ENCODE results near the gene ZXDC.

Gene ZXDC

DNA sequence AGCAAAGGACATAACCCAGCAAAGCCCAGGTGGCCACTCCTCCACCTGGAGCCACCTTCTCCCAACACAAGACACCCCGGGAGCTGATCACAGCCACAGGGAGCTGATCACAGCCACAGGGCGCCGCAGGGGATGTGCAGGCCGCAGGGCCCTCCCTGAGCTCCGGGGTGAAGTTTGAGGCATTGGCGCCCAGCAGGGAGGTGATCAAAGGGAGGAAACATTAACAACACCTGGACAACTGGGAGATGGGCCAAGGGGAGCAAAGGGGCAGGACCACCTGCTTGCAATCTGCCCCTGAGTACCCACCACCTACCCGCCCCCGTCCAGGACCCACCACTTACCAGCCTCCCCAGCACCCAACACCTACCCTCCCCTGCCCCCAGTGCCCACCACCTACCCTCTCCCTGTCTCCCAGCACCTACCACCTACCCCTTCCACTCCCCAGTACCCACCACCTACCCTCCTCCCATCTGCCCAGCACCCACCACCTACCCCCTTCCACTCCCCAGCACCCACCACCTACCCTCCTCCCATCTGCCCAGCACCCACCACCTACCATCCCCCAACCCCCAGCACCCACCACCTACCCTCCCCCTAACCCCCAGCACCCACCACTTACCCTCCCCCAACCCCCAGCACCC, 39.5 kb upstream of the ZXDC start:
- TF ChIP-seq, protein P1, sequence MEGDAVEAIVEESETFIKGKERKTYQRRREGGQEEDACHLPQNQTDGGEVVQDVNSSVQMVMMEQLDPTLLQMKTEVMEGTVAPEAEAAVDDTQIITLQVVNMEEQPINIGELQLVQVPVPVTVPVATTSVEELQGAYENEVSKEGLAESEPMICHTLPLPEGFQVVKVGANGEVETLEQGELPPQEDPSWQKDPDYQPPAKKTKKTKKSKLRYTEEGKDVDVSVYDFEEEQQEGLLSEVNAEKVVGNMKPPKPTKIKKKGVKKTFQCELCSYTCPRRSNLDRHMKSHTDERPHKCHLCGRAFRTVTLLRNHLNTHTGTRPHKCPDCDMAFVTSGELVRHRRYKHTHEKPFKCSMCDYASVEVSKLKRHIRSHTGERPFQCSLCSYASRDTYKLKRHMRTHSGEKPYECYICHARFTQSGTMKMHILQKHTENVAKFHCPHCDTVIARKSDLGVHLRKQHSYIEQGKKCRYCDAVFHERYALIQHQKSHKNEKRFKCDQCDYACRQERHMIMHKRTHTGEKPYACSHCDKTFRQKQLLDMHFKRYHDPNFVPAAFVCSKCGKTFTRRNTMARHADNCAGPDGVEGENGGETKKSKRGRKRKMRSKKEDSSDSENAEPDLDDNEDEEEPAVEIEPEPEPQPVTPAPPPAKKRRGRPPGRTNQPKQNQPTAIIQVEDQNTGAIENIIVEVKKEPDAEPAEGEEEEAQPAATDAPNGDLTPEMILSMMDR (IDR thresholded peaks at IDR 0.05), result no peak

DNA sequence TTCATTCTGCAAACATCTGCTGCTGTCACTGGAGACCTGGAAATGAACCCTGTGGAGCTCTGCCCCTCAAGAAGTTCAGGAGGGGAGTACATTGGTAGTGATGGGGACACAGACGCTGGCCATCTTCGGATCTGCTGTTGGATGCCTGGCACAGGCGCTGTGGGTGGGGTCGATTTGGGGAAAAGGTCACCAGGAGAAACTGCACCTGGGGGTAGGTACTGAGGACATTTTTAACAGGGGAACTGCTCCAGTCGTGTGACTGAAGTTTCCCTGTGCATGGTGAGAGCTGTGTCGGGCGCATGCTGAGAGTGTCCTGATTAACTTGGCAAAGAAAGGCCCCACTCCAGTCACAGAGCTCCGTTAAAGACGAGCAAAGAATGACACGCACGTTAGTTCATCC, 38.5 kb upstream of the ZXDC start:
- TF ChIP-seq, protein P1 (IDR thresholded peaks at IDR 0.05), result no peak

GRCh38 chr3:126512916-126513650, 37.4 kb upstream of the ZXDC start:
- TF ChIP-seq, protein P1 (IDR thresholded peaks at IDR 0.05), result no peak

GRCh38 chr3:126512026-126512425, 36.3 kb upstream of the ZXDC start:
- TF ChIP-seq, protein P1 (IDR thresholded peaks at IDR 0.05), result no peak

GRCh38 chr3:126511291-126511690, 35.6 kb upstream of the ZXDC start:
- TF ChIP-seq, protein P1 (IDR thresholded peaks at IDR 0.05), result no peak

GRCh38 chr3:126510308-126510910, 34.7 kb upstream of the ZXDC start:
- TF ChIP-seq, protein P1 (IDR thresholded peaks at IDR 0.05), result no peak

DNA sequence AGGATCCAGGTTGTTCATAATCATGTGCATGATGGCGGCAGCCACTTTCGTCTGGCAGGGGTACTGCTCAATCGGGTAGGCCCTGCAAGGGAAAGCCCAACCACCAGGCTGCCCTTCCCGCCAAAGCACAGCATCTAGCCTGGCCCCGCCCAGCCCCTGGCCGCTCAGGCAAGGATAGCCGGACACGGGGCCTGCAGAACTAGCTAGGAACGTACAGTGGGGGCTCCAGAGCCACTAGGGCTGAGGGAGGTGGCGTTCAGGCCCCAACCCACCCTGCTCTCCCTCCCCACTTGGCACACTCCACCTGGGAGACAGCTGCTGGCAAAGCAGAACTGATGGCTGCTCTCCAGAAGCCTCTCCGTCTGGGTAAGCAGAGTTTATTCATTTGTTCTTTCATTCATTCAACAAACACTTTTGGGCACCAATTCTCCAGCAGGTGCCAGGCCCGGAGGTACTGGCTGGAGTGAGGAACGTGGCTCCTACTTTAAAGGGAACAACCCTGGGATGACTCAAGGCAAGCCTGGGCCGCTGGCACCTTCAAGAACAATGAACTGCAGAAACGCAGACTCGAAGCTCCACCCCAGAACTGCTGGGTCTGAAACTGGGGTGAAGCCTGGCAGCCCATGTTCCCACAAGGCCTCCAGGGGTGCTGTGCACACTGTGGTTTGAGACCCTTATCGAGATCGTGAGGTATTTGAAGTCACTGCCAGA, 34.1 kb upstream of the ZXDC start:
- TF ChIP-seq, protein P1 (IDR thresholded peaks at IDR 0.05), result no peak
